Measurements from ENCODE around the gene GPC4. TPM values are rescaled to one million over a fixed set of nuclear protein-coding genes. Genes with fewer than 3 reads are reported as not detected.

The GPC4 gene
- polyA plus RNA-seq, 1 donor from 2014 or later: 1.2 TPM

DNA sequence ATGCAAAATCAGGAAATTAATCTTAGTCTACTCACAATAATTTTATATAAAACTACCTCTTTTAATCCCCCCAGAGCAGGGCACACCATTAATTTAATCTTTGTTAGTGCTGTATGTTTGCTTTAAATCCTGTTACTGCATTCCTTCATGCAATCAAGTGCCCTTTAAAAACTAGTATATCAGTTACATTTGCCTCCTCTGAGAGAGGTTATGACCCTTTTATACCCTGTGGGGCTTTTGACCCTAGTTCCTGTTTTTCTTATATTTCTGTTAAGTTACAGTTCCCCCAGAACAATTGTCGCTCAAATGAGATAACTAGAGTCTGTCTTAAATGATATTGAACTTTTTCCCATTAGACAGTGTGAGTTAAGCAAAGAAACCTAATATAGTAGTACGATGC lies 46.2 kb downstream of the GPC4 start:
- Histone ChIP-seq H3K79me2 (replicated peaks; ENCODE audit: insufficient read depth, low read length) (peaks cover 11% of the 10 kb centered on the region), H3K27me3 (ENCODE audit: insufficient read depth, low read depth, low read length) (no peaks in the 10 kb centered on the region), H4K20me1 (ENCODE audit: insufficient read depth) (no peaks in the 10 kb centered on the region), H3K9ac (ENCODE audit: low read length) (no peak overlapping the region), H3K9me3 (ENCODE audit: low read length) (no peaks in the 10 kb centered on the region), H3F3A (ENCODE audit: insufficient read depth, low read length, poor library complexity, severe bottlenecking) (no peaks in the 10 kb centered on the region), H3K4me3 (ENCODE audit: low read length) (no peak overlapping the region), H3K9me2 (ENCODE audit: insufficient read depth, low read length) (no peaks in the 10 kb centered on the region), H2AFZ (ENCODE audit: low read depth, low read length) (no peak overlapping the region), H3K27ac (ENCODE audit: low read length) (no peak overlapping the region), H3K36me3 (ENCODE audit: insufficient read depth, low read length) (no peaks in the 10 kb centered on the region), H3K4me2 (ENCODE audit: low read length) (no peak overlapping the region)
- TF ChIP-seq SMC3 (conservative IDR thresholded peaks at IDR 0.05; ENCODE audit: poor library complexity) (no peak), POLR2AphosphoS5 (IDR thresholded peaks at IDR 0.05) (no peak), RAD21 (conservative IDR thresholded peaks at IDR 0.05) (no peak)
- TF ChIP-seq, protein P1, sequence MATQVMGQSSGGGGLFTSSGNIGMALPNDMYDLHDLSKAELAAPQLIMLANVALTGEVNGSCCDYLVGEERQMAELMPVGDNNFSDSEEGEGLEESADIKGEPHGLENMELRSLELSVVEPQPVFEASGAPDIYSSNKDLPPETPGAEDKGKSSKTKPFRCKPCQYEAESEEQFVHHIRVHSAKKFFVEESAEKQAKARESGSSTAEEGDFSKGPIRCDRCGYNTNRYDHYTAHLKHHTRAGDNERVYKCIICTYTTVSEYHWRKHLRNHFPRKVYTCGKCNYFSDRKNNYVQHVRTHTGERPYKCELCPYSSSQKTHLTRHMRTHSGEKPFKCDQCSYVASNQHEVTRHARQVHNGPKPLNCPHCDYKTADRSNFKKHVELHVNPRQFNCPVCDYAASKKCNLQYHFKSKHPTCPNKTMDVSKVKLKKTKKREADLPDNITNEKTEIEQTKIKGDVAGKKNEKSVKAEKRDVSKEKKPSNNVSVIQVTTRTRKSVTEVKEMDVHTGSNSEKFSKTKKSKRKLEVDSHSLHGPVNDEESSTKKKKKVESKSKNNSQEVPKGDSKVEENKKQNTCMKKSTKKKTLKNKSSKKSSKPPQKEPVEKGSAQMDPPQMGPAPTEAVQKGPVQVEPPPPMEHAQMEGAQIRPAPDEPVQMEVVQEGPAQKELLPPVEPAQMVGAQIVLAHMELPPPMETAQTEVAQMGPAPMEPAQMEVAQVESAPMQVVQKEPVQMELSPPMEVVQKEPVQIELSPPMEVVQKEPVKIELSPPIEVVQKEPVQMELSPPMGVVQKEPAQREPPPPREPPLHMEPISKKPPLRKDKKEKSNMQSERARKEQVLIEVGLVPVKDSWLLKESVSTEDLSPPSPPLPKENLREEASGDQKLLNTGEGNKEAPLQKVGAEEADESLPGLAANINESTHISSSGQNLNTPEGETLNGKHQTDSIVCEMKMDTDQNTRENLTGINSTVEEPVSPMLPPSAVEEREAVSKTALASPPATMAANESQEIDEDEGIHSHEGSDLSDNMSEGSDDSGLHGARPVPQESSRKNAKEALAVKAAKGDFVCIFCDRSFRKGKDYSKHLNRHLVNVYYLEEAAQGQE (IDR thresholded peaks at IDR 0.05; ENCODE audit: borderline replicate concordance): no peak

DNA sequence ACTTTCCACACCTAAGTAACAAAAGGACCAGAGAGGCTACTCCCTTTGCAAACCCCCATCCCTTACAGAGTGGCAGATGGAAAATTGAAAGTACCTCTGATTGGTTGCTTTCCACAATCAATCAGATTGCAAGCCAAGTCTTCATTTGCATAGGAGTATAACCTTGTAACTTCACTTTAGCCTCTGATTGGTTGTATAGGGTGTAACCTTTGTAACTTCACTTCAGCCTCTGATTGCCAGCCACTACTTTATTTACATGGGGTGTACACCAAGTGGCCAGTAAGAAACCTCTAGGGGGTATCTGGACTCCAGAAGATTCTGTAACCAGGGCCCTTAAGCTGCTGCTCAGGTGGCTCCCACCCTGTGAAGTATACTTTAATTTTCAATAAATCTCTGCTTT lies 48.6 kb downstream of the GPC4 start:
- H3K9ac ChIP-seq (ENCODE audit: low read length): no peak overlapping the region
- no peaks in the 10 kb centered on the region for H3F3A ChIP-seq (ENCODE audit: insufficient read depth, low read length, poor library complexity, severe bottlenecking)
- no peaks in the 10 kb centered on the region for H3K9me3 ChIP-seq (ENCODE audit: low read length)
- H3K4me3 ChIP-seq (ENCODE audit: low read length): no peak overlapping the region
- TF ChIP-seq TAF1 (IDR thresholded peaks at IDR 0.05; ENCODE audit: low read depth) (no peak), RAD21 (conservative IDR thresholded peaks at IDR 0.05) (no peak), SMC3 (conservative IDR thresholded peaks at IDR 0.05; ENCODE audit: poor library complexity) (no peak)
- no peak overlapping the region for H3K4me2 ChIP-seq (ENCODE audit: low read length)
- H3K27ac ChIP-seq (ENCODE audit: low read length): no peak overlapping the region
- no peaks in the 10 kb centered on the region for H4K20me1 ChIP-seq (ENCODE audit: insufficient read depth)
- no peaks in the 10 kb centered on the region for H3K9me2 ChIP-seq (ENCODE audit: insufficient read depth, low read length)
- no peak overlapping the region for H2AFZ ChIP-seq (ENCODE audit: low read depth, low read length)
- H3K27me3 ChIP-seq (ENCODE audit: insufficient read depth, low read depth, low read length): no peaks in the 10 kb centered on the region
- H3K79me2 ChIP-seq (replicated peaks; ENCODE audit: insufficient read depth, low read length): peaks cover 13% of the 10 kb centered on the region
- no peaks in the 10 kb centered on the region for H3K36me3 ChIP-seq (ENCODE audit: insufficient read depth, low read length)

- H3K27ac ChIP-seq (ENCODE audit: low read length): no peak overlapping the region
- no peak overlapping the region for H2AFZ ChIP-seq (ENCODE audit: low read depth, low read length)
- no peak overlapping the region for H3K4me3 ChIP-seq (ENCODE audit: low read length)
- peaks cover 13% of the 10 kb centered on the region for H3K79me2 ChIP-seq (replicated peaks; ENCODE audit: insufficient read depth, low read length)
- no peaks in the 10 kb centered on the region for H3K36me3 ChIP-seq (ENCODE audit: insufficient read depth, low read length)
- no peaks in the 10 kb centered on the region for H3K9me3 ChIP-seq (ENCODE audit: low read length)
- H4K20me1 ChIP-seq (ENCODE audit: insufficient read depth): no peaks in the 10 kb centered on the region
- H3K4me2 ChIP-seq (ENCODE audit: low read length): no peak overlapping the region
- H3K9me2 ChIP-seq (ENCODE audit: insufficient read depth, low read length): no peaks in the 10 kb centered on the region
- H3K9ac ChIP-seq (ENCODE audit: low read length): no peak overlapping the region
- TF ChIP-seq EZH2 (IDR thresholded peaks at IDR 0.05; ENCODE audit: borderline replicate concordance, insufficient read depth, low read length, poor library complexity, severe bottlenecking): no peak
- TF ChIP-seq, protein P1 (IDR thresholded peaks at IDR 0.05; ENCODE audit: borderline replicate concordance): no peak
- no peak for TF ChIP-seq TAF1 (IDR thresholded peaks at IDR 0.05; ENCODE audit: low read depth)
- TF ChIP-seq RAD21 (conservative IDR thresholded peaks at IDR 0.05): no peak
- no peak for TF ChIP-seq CTCF (IDR thresholded peaks at IDR 0.05; ENCODE audit: poor library complexity, severe bottlenecking)
- no peak for TF ChIP-seq POLR2AphosphoS5 (IDR thresholded peaks at IDR 0.05)
- no peak for TF ChIP-seq EP300 (conservative IDR thresholded peaks at IDR 0.05; ENCODE audit: poor library complexity, severe bottlenecking)
- no peak for TF ChIP-seq SMC3 (conservative IDR thresholded peaks at IDR 0.05; ENCODE audit: poor library complexity)
- no peak for TF ChIP-seq MXI1 (conservative IDR thresholded peaks at IDR 0.05; ENCODE audit: poor library complexity, severe bottlenecking)
- H3K27me3 ChIP-seq (ENCODE audit: insufficient read depth, low read depth, low read length): no peaks in the 10 kb centered on the region
- H3F3A ChIP-seq (ENCODE audit: insufficient read depth, low read length, poor library complexity, severe bottlenecking): no peaks in the 10 kb centered on the region
Measured at GRCh38 chrX:133365871-133366611, 49.2 kb downstream of the GPC4 start.
